NCI-H748 (cell line): ENCODE results near the gene LIM2.
"Not testable (repeated sequence)": the region's sequence is repeated elsewhere in the genome, so short reads cannot be mapped to it uniquely, and the experiment has no call there.

Experiments
- DNase-seq: peaks from one replicate; lab custom pipeline; 2025; ENCODE audit not compliant: unreplicated experiment; lab: John Stamatoyannopoulos, UW

The LIM2 gene

DNA sequence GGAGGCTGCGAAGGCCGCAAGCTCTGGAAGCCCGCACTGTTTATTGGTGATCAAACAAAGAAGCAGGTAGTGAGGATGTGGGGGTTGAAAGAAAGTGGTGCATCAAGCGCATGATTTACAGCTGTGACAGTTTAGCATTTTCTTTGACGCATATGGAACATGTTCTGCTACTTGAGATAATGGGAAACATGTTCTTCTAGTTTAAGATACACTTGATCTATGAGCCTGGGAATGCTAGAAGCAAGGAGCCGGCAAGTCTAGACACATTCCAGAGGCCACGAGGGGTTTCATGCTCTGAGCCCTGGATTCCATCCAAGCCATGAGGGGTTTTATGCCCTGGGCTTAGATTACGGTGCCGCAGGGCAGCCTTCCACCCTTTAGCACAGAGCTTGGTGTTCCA, 9.7 kb upstream of the LIM2 start:
- not testable (repeated sequence) for DNase-seq

DNA sequence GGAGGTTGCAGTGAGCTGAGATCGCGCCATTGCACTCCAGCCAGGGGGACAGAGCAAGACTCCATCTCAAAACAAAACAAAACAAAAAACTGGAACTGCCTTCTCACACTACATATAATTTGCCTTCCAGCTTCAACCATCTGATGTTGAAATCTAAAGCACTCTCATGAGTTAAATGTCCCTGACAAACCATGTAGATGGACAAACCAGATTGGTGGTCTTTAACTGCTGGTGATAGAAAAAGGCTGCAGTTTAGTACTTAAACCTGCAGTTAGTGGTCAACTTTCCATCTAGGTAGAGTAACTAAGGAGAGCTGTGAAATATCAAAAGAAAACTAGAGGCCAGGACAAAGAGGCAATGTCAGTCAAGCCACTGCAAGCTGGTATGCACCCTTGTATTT, 8.4 kb upstream of the LIM2 start:
- DNase-seq: no peak

DNA sequence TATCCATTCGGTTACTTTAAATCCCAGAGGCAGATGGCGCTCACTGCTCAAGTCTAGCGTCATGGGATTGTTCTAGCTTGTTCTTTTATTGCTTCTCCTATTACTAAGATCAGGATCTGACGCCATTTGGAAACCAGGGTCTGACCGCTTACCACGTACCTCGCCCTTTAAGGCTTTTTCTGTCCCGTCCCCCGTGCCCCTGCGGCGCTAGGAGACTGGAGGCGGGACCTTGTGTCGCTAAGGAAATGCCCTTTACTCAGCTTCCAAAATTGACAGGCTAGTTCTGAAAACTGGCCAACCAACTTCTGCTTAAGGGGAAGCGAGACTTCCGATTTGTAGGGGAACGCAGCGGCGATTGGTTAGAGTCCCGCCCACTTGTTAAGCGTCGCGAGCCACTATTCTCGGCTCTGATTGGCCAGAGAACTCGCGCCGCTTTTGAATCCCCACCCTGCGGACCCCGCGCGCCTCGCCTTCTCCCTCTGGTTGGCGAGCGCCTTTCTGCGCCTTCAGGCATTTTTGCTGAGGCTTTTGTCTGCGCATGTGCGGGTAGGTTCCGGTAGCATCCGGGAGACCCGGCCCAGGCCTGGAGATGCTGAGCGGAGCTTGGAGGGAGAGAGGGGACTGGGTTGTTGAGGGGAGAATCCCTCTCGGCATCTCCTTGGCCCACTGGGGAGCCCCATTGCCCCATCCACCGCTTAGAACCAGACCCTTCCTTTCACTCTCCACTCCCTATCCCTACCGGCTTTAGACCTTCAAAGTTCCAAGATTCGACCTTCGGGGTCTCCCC, 6.5 kb upstream of the LIM2 start:
- peak; percentile 97 for DNase-seq

DNA sequence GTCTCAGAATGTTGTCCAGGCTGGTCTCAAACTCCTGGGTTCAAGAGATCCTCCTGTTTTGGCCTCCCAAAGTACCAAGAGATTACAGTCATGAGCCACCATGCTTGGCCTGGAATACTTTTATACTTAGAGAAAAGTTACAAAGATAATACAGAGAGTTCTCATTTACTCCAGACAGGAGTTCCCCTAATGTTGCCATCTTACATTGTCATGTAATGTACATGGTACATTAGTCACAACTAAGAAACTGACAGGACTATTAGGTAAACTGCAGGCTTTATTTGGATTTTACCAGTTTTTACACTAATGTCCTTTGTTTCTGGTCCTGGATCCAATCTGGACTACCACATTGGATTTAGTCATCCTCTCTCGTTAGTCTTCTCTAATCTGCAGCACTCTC, 4.9 kb upstream of the LIM2 start:
- DNase-seq: no peak

DNA sequence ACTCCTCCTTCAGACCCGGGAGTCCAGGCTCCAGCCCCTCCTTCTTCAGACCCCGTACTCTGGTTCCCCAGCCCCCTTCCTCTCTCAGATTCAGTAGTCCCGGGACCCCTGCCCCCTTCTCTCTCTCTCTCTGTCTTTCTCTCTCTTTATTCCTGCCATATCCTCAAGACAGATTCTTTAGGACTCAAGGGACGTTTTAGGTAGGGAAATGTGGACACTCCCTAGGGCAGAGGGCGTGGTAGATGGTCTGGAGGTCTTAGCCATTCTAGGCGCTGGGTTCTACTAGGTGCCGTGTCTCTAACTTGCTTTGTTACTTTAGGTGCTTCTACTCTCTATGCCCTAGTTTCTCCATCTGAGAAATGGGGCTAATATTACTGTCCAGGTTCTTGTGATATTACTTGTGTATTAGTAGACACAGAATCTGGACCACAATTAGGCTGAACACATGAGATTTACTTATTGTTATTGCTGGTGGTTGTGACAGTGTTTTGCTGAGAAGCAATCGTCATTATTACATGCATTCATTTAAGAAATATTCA, 3.4 kb upstream of the LIM2 start:
- no peak for DNase-seq

- DNase-seq: no peak
Observed at GRCh38 chr19:51389143-51389542, 1.4 kb upstream of the LIM2 start.

DNA sequence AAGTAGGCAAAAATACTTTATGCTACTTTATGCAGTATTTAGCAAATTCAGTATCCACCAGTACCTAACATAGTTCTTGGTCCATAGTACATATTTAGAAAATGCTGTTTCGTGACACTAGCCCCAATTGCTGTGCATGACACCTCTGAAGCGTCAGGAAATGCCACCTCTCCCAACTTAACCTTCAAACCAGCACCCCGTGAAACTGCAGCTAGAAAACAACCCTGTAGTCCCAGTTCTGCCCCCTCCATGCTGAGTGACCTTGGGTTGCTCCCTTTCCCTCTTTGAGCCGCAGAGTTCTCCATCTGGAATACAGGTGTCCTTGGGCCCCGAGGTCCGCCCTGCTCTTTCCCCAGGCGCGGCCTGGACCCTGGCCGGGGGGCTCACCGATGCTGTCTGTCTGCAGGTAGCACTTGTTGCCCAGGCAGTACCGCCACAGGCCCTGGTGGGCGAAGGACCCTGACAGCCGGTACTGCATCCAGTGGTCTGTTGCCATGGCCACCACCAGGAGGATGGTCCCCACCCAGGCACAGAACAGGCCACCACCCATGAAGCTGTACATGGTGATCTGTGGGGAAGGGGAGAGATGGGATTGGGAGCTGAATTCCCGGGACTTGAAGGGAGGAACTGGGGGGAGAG, 773 bp downstream of the LIM2 start:
- DNase-seq: no peak

GRCh38 chr19:51382004-51382403, 5.8 kb downstream of the LIM2 start:
- DNase-seq: no peak

GRCh38 chr19:51380379-51380778, 7.4 kb downstream of the LIM2 start:
- DNase-seq: no peak

DNA sequence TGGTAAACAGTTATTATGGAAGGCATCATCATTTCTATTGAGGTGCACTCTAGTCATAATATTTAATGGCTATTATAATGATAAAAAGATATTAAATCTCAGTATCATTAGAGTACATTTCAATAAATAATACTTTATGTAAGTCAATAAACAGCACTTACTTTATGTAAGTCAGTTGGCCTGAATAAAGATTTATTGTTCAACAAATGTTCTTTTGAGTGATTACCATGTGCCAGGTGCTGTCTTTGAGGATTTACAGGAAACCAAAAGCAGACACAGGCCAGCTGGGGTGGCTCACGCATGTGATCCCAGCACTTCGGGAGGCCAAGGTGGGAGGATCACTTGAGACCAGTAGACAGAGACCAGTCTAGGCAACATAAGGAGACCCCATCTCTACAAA, 10.4 kb downstream of the LIM2 start:
- DNase-seq: no peak

GRCh38 chr19:51375504-51376221, 12.1 kb downstream of the LIM2 start:
- DNase-seq: no peak

DNA sequence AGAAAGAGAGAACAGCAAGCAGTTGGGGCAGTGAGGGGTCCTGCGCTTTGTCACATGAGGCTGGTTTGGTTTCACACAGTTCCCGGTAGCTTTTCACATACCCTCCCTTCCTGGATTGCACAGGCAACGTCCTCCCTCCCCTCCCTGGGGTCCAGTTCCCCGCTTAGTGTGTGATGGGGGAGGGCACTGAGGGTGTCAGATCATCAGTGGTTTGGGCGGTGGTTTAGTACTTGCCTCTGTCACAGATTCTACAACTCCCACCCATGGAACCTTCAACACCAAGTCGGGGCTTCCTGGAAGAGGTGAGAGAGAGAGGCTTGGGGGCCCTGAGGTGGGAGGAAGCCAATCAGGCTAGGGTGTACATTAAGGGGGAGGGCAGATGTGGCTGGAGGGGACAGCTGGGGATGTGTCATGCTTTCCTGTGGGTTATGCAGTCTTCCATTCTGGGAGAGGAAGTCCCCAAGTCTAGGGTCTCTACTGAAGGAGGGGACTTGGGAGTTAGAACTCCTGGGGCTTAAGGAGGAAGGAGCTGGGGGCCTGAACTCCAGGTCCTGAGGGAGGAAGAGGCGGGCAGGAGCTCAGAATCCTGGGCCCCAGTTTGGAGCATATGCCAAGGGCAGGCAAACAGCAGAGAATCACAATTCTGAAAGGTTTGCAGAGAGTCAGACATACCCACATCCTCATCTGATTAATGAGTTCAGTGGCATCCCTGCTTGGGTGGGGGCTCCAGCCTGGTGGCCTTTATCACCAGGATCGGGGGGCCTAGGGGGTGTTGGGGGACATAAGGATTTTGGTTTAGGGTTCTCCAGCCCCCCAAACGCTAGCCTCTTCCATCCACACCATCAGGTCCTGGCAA, 14.9 kb downstream of the LIM2 start, which contains the start of gene NKG7:
NKG7 (minus strand) TSS at position 6 of the 856 bp plus-strand sequence. CDS start 119 bp downstream, outside the sequence.
- no peak for DNase-seq

DNA sequence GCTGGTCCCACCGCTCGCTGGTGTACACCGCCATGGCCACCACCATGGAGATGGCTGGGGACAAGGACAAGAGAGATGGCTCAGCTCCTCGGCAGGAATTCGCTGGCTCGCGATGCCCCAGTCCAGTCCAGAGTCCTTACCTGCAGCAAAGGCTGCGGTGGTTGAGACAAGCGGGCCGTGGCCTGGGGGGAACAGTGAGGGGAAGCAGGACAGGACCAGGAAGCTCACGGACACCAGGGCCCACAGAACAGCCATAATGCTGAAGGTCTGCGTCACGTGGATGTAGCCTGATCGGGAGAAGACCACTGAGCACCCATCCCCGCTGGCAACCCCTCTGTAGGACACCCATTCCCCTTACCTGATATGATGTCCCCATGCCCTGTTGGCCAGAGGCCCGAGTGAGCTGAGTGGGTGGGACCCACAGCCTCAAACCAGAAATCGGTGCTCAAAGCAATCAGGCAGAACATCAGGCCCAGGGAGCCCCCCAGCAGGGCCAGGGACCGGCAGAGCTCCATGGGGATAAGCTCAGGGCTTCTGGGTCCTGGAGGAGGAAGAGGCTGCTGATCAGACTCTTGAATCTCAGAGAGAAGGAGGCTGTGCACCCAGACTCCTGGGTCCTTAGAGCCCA, 15.6 kb downstream of the LIM2 start:
- no peak for DNase-seq

DNA sequence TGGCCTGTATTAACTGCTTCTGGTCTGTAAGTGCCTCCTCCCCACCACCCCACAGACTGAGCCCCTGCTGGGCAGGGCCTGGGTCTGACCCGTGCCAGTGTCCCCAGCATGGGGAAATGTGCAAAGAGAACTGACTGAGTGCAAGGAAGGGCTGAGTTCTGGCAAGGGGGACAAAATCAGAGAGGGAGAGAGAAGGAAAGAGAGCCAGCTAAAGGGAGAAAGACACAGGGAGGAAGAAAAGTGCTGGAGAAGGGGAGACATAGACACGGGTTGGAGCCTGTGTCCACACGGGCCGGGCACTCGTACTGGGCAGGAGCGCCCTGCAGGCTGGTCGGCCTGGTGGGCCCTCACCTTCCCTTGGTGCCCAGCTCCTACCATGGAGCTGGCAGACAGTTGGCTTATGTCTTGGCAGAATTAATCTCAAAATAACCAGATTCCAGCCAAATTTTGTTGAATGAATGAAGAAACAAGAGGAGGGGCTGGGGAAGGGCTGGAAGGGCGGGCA, 16.5 kb downstream of the LIM2 start:
- no peak for DNase-seq

DNA sequence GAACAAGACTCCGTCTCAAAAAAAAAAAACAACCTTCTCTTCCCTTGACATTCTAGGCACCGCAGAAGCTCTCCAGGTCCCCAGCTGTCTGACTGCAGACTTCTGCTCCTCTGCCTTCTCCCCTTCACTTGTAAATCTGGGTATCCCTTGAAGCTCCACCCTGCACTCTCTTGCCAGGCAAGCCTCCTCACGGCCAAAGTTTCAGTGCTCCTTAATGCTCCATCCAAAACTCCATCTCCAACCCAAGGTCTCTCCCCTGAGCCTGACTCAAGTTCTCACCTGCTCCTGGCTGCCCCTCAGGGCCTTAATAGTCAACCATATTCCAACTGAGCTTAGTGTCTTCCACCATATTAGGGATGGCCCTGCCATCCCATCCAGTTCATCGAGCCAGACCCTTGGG, 17.5 kb downstream of the LIM2 start:
- DNase-seq: no peak

DNA sequence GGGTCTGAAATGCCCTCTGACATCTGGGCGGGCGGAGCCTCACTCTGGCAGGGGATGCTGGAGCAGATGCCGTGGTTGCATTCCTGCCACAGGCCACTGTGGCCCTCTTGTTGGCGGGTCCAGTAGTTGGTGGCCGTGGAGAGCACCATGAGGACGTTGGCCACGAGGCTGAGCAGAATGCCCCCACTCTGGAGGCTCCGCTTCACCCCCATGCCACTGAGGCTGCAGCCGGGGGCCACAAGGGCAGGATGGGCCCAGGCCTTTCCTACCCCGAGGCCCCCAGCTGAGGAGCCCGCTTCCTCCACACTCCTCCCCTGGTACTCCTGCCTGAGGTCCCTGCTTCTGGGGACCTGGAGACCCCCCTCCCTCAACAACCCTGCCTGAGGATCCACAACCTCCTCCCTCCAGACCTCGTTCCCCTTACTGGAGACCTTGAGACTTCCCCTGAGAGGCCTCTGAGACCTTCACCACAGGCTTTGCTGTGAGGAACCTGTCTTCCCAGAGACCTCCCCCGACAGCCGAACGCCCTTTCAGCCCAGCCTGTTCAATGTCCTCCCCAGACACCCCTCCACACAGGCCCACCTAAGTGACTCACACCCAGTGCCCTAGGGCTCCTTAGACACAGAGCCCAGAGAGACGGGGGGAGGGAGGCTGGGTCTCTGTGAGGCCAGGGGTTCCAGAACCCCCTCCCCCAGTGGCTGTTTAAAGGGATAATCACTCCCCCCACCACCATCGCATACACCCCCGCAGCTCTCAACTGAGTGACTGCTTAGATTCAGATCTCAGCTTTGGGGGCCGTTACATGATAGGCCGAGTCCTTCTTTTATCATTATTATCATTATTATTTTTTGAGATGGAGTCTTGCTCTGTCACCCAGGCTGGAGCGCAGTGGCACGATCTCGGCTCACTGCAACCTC, 19.1 kb downstream of the LIM2 start, which contains the start of gene CLDND2:
CLDND2 (minus strand) TSS at position 638 of the 917 bp plus-strand sequence; CDS start at position 212, 426 bp downstream.
- no peak for DNase-seq

DNA sequence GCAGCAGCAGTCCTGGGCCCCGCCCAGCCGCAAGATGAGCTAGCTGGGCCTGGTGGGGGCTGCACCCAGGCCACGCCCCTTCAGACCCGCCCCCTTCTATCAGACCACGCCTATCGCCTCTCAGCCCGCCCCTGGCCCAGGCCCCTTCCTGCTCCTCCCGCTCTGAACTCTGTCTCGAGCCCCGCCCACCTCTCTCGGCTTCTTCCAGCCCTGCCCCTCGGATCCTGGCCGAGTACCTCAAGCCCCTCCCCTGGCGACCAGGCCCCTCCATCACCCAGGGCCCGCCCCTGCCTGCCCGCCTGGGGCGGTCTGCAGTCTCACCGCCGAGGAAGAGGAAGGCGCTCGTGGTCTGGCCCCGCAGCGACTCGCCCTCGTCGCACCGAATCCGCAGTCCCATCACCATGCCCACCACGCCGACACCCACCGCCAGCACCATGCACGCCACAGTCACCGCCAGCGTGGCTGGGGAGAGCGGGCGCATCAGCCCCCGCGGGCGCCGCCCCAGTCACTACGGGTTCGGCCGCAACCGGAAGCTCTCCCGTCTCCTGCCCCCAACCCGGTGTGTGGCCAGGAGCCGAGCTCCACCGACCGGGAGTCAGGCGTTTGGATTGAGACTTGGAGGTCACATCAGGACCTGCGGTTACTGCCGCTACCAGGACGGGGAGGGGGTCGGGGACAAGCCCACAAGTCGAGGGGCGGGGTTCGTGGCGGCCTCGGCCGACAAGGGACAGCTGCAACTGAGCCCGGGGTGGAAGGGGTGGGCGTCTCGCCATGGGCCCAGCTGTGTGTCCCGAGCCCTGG, 20.0 kb downstream of the LIM2 start:
- DNase-seq: peak; percentile 93

DNA sequence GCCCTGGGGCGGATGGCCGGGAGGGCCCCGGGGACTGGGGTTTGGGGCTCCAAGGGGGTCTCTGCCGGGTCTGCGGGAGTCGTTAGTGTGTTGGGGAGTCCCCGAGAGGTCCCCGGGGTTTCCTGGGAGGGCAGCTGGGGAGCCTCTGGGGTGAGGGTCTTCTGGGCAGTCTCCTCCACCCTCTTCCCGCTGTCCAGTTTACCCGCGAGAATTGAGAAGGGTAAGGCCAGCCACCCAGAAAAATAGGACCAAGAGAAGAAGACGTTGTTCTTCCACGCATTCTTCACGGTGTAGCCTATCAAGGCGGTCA, 20.6 kb downstream of the LIM2 start:
- no peak for DNase-seq
